Stimulated activated CD8-positive, alpha-beta memory T cell treated with anti-CD3 and anti-CD28 coated beads, Interleukin-15, amount 100 ng/mL, for 4 hours (primary cell): ENCODE measurements around the gene BEX3.
"Not testable (repeated sequence)": the region's sequence is repeated elsewhere in the genome, so short reads cannot be mapped to it uniquely, and the experiment has no call there.

Source experiments
- DNase-seq, 2 donors: peaks; one replicate each; pipeline ENCODE4 v3.0.0-alpha.2; 2020; ENCODE audit warnings: low read depth in 2 of 2

BEX3 gene

DNA sequence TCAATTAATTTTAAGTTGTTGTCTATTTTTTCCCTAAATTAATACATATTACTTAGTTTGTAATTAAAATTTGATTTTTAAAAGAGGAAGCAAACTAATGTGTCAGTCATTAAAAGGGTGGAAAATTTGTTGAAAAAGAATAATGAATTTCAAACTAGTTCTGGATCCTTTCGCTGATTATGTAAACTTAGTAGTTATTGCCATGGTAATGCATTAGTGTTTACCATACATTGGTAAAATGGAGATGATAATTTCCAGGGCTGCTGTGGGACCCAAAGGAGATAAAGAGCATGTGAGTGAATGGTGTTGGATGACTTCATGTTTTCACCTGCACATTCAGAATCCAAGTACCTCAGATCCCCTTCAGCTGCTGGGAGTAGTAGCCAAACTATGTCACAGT is 6.5 kb downstream of the BEX3 start:
- DNase-seq = no peak

DNA sequence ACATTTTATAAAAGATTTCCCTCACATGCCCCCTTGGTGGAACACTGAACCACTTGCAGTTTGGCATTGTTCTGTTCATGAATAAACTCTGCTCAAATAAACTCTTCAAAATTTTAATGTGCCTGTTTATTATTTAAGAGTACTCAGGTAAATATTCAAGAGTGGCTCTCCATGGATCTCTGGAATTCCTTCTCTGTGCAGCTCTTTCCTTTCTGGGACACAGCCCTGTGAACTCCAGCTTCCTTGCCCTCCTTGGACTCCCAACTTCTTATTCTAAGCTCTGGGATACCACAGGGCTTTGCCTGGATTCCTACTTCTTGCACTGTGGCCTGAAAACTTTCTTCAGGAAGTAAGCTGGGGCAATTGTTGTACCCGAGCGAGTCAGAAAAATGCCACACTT is 8.3 kb downstream of the BEX3 start:
- DNase-seq = no peak

- DNase-seq = not testable (repeated sequence)
These were observed 9.0 kb downstream of the BEX3 start for GRCh38 chrX:103385283-103385830.

DNA sequence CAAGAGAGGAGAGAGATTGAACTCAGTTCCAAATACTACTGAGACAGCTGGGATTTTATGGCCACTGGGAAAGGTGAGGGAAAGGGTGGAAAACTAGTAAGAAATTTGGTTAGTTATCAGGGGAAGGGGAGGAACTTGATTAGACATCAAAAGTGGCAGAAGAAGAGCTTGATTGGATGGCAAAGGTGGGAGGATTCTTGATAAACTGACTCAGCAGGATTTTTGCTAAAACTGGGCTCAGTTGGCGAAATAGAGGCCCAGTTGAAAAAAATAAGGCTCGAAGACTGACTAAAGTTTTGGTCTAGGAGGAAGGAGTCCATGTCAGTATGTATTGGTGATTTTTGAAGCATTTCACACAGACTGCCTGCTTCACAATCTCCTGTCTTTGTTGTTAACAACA is 10.0 kb downstream of the BEX3 start:
- no peak for DNase-seq

DNA sequence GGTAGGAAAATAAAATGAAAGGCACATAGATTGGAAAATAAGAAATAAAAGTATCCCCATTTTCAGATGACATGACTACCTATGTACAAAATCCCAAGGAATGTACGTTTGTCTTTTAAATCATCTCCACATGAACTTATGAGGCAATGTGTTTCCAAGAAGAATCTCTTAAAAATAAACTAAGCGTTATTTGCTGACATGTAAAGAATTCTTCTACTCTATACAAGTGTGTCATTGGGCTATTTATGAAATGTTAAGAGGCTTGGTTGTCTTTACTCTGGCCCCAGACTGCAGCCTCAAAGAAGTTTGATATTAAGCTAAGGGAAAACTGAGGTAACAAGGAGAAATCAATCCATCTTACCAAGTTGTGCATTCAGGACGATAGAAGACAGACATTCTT is 17.1 kb downstream of the BEX3 start:
- no peak for DNase-seq

DNA sequence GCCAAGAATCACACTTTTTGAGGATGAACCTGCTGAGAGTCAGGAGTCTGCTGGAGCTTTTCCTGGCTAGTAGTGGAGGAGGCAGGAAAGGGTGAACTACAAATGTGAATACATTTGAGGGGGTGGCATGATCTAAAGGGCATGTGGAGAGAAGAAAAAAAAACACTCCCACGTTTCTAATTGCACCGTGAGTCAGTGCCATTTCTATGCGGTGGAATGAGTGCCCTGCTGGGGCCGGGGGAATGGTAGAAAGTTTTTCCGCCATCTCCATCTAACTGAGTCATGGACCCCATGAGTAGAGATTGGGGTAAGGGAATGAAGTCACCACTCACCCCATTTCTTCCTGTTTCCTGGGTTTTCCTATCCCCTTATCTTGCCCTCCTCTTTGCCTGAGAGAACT is 19.8 kb downstream of the BEX3 start:
- DNase-seq = no peak

- no peak for DNase-seq
These were observed 20.3 kb downstream of the BEX3 start for GRCh38 chrX:103396660-103397059.

DNA sequence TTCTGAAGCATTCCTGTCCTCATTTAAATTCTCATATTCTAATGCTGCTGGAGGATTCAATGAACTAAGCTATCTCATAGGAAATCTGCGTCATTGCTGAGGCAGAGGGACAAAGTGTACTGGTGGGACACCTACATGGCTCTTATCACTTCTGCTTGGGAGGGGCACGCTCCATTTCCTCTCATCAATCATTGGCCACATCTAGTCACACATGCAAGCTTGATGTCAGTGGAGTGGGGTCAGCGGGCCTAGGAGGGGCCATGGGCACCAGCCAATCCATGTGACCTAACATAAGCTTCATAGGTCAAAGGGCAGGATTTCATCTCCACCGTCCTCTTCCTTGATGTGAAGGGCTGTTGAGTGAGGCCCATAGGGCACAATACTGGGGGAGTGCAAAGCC is 21.4 kb downstream of the BEX3 start:
- no peak for DNase-seq

DNA sequence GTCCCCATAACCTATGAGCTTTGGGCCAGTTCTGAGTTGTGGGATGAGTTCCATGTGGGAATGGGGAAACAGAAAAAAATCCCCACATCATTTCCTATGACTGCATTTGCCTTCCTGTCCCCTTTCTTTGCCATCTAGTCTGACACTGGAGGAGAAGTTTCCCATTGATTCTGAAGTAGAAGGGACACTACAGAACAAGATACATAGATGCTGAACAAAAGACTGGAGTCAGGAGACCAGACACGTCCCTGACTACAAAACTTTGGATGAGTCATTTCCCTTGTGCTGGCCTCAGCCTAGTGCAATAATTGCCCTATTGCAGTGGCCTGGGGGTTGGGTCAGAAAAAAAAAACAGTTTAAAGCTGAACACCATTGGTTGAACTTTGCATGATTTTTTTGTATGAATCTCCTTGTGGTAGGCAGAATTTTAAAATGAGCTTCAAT is 22.1 kb downstream of the BEX3 start:
- DNase-seq = no peak

DNA sequence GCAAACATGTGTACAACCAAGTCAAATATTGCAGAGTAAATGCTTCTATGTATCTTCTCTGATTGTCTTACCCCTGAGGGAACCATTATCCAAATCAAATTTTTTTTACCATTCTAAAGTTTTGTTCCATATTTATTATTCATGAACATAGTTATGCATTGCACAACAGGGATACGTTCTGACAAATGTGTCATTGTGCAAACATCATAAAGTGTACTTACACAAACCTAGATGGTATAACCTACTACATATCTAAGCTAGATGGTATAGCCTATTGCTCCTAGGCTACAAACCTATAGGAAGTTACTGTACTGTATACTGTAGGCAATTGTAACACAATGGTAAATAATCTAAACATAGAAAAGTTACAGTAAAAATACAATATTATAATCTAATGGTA is 23.4 kb downstream of the BEX3 start:
- DNase-seq = no peak

GRCh38 chrX:103400931-103401330 is 24.6 kb downstream of the BEX3 start:
- no peak for DNase-seq

GRCh38 chrX:103404231-103405008 is 28.1 kb downstream of the BEX3 start:
- no peak for DNase-seq

DNA sequence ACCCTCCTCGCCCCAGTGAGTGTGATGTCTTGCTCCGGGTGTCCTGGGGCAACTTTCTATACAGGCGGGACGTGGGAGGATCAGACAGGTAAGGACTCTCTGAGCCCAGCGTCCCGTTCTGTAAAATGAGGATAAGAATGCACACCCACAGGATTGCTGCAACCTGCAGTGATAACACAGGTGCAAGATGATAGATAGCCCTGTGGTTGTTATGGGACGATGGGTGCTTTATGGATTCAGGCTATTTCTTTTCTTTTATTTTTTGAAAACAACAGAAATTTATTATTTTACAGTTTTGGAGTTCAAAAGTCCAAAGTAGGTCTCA is 28.6 kb downstream of the BEX3 start:
- no peak for DNase-seq

GRCh38 chrX:103406256-103406655 is 29.9 kb downstream of the BEX3 start:
- DNase-seq = no peak

DNA sequence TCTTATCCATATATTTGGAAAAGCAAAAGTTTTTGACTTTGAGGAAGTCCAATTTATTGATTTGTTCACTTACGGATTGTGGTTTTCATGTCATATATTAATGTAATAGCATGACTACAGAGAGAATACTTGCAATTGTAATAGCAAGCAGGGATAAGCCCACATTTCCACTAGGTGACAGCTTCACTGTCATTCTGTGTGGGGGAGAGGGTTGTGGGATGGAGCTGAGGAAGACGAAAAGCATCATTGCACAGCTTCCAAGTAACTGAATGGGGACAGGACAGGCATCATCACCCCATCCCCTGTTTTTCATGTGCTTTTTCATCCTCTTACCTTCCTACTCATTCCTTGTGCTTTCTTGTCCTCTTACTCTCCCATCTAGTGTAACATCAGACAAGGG is 31.4 kb downstream of the BEX3 start:
- DNase-seq = no peak

- not testable (repeated sequence) for DNase-seq
These were observed 35.4 kb downstream of the BEX3 start for GRCh38 chrX:103411721-103412120.

GRCh38 chrX:103413705-103414387 is 37.5 kb downstream of the BEX3 start:
- no peak for DNase-seq

- no peak for DNase-seq
These were observed 38.2 kb downstream of the BEX3 start for GRCh38 chrX:103414561-103414960.

- DNase-seq = no peak
These were observed 38.7 kb downstream of the BEX3 start for GRCh38 chrX:103415068-103415467.

DNA sequence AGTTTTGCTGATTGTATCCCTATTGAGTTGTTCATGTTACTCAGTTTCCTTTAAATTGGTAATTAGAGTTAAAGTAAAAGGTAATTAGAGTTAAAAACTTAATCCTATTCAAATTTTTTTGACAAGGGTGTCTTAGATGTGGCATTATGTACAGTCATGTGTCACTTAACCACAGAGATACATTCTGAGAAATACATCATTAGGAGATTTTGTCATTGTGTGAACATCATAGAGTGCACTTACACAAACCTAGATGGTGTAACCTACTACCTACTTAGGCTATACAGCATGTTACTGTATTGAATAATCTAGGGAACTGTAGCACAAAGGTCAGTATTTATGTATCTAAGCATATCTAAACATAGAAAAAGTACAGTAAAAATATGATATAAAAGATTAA is 39.2 kb downstream of the BEX3 start:
- DNase-seq = no peak

GRCh38 chrX:103417370-103417769 is 41.0 kb downstream of the BEX3 start:
- DNase-seq = no peak

- no peak for DNase-seq
These were observed 41.6 kb downstream of the BEX3 start for GRCh38 chrX:103417933-103418332.

DNA sequence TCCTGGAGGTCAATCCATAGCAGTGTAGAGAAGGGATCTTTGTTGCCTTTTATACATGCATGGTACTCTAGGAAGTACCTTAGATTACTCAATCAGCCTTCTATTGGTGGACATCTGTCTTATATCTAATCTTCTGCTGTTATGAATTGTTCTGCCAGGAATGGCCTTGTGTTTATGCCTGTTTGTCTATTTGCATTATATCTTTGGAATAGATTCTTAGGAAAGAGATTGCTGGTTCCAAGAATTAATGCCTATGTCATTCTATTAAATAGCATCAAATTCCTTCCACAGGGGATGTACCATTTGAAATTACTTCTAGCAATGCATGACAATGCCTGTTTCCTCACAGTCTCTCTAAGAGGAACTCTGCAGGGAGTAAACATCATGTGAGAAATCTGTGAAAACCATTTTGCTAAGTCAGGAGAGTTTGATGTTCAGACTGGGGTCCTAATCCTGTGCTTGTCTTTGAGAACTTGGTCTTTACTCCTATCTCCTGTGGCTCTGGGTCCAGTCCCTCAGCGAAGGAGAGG is 42.5 kb downstream of the BEX3 start:
- DNase-seq = no peak
